ENCODE results near the gene TANC1.

DNA sequence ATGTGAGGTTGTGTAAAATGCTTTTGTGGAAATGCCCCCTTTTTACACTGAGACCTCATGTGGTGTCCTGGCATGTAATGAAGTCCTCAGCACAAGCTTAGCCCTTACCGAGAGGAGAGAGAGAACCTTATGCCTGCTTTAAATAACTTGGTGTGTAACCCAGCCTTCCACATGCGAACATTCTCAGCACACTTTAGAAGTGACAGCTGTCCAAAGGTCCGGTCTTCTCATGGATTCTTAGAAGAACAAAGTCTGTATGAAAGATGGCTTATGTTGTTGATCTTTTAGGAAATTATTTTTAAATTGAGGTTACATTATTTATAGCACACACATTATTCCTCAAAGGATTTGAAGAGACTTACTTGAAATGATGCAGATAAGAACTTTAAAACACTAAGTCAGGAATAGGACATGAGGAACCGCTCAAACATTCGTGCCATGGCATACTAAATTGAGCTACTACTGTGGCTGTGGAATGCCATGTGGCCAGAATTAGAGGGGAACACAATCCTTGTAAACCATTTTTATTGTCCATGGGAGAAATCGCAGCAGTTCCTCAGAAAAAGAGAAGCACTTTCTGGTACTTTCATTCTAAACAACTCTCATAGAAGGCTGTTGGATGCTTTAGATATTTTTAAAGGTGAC, 238.4 kb downstream of the TANC1 start:
- TF ChIP-seq CTCF (IDR thresholded peaks at IDR 0.05) = no peak
- TF ChIP-seq ZFX (IDR thresholded peaks at IDR 0.05; ENCODE audit: borderline replicate concordance) = no peak
